ENCODE measurements around the gene CTNS.

The CTNS gene

DNA sequence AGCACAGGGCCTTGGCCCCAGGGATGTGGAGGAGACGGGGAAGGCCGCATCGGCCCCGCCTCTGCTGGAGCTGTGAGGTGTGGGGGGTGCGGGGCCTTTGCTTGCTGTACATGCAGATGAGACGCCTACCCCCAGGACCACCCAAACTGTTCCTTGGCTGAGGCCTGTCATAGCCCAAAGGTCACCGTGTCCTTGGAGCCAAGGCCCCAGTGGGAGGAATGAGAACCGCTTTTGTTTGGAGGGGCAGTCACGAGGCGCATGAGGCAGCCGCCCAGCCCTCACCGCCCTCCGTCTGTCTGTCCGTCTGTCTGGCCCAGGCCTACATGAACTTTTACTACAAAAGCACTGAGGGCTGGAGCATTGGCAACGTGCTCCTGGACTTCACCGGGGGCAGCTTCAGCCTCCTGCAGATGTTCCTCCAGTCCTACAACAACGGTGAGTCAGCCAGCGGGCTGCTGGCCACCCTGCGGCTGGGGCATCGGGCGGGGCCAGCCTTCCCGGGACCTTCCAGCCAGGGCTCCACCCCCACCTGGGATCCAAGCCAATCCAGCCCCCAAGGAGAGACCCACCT lies 23.1 kb downstream of the CTNS start:
- no peak for DNase-seq (ENCODE audit: low spot score)

DNA sequence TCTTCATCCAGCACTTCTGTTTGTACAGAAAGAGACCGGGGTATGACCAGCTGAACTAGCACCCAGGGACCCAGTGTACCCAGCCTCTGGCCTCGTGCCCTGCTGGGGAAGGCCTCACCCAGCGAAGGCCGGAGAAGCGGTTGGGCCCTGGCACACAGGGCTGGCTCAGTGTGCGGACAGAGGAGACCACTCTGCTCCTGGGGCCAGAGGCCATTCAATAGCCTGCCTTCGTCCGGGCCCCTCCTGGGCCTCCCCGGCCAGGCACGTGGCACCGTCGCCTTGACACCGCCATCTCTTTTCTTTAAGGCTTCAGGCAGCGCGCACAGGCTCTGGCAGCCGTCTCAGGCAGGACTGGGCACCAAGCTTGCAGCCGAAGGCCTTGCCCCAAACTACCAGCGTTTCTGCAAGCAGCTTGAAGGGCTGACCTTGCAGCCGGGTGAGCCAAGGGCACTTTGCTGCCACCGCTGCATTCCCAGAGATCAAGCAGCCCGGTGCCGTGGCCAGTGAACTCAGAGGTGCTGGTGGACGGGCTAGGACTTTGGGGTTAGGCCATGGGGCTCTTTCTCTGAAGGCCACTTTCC lies 23.8 kb downstream of the CTNS start:
- DNase-seq (ENCODE audit: low spot score): no peak

DNA sequence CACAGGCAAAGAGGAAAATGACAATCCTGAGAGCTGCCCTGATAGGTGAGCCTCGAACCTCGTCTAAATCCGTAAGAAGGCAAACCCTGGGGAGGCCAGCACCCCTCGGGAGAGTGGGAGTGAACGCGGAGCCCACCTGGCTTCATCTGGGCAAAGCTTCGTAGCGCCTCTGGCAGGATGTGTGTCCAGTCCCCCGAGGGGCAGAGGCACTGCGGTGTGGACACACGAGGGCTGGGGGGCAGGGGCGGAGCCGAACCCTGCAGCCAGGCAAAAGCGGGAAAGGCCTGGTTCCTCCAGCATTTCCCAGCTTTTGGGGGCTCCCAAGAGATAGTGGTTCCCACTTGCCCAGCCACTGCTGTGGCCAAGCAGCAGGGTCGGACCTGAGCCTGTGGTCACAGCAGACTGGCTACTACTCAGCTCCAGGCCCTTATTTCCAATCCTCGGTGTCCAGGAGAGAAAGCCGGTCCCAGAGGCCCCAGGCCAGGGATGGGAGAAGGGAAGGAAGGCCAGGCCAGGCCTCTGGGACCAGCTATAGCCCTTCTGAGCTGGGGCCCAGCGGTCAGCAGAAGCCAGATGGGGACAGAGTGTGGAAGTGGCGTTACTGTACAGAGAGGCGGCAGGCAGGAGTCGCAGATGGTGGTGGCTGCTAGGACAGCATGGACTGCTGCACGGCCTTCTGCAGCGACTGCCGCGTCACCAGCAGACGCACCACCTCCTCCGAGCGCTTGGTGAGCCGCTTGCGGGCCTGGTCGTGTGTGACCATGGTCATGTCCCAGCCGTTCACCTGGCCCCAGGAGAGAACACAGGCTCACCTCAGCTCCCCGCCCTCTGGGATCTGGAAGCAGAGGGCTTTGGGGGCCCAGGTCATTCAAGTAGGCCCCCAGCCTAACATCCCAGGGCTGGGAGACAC lies 26.8 kb downstream of the CTNS start:
- no peak for DNase-seq (ENCODE audit: low spot score)

DNA sequence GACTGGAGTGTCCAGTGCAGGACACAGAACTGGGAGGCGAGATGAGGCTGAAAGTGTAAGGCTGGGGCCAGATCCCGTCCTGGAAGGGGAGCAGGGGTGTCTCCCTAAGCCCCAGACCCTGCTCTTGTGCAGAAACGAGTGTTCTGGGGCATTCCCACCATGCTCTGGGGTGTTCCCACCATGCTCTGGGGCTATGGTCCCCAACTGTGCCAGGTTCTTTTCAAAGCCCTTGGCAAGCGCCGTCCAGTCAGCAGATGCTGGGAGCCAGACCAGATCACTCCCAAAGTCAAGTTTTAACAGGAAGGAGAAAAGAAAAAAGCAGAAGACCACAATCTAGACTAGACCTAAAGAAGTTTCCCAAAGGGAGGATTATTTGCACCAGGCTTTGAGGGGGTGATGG lies 29.3 kb downstream of the CTNS start:
- DNase-seq (ENCODE audit: low spot score): no peak

DNA sequence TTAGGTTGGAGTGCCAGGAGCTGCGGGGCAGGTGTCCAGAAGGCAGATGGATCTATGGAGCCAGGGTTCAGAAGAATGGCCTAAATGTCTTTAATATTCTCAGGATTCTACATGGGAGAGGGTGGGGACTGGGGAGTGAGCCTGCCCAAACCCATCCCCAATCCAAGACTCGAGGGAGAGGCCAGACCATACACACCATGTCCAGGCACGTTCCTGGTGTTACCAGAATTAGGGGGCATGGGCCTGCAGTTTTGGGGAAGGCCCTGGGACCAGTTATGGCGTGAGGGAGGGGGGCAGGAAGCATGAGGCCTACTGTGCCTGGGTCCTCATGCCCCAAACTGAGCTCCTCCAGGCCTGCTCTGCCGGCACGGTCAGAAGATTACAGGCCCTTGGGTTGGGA lies 30.0 kb downstream of the CTNS start:
- DNase-seq (ENCODE audit: low spot score): no peak

DNA sequence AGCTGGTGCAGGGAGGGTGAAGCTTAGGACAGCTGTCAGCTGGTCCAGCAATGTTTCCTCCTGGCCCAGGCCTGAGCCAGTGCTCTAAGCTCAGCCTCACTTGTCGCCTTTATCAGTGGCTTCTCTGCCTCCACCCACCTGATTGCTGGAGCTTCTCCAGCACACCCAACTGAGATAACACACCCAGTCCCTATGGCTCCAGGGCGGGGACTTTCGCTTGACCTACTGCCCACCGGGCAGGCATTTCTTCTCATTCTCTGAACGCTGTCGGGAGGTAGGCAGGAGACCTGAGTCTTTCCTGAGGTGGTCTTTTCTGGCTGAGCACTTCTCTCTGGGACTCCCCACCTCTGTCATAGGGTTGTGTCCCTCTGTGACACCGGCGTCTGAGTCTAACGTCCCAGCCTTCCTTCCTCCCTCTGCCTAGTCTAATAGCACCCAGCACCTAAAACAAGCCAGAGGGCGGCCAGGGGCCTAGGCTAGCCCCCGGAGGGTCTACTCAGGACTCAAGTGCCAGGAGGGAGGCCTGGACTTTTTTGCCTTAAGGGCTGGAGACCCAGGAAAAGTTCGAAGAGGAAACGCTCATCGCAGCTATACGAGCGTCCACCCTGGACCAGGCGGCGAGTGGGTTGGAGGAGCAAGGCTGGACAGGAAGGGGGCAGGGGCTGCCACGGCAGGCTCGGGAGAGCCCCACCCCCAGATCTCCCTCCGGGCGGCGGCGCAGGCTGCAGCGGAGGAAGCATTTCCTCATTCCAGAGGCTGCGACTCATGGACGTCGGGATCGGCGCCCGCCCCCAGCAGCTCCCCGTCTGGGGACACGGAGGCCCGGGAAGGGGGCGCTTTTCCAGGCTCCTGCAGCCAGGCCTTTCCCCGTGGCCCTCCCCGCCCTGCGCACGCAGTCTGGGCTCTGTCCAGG lies 31.1 kb downstream of the CTNS start:
- DNase-seq (ENCODE audit: low spot score): peak; percentile 92

DNA sequence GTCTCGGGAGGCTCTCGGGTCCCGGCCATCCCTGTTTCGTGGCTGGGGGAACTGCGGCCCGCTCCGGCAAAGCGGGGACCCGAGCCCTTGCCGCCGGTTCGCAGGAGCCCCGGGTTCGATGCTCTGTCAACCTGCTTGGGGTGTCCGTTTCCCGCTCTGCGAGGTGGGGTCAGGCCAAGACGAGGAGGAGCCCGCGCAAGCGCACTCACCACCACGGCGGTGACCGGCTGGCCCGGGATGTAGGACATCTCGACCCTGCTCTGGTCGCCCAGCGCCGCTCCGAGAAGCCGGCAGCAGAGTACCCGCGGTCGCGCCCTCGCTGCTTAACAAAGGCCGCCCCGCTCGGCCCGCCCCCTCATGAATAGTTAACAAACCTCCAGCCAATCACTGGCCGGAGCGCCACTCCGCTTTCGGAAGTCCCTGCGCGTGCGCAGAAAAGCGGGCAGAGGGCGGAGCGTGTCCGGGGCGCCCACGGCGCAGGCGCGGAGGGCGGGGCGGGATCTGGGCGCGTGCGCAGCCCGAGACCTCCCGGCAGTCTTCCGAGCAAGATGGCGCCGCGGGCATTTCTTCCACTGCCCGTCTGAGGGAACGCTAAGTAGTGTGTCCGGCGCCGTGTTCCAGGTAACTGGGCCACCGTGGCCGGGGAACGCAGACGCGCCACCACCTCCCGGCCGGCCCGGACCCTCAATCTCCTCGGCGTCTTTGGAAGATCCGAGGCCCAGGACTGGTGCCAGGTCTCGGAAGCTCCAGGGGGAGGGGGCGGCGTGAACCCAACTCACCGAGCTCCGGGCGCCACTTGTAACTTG lies 31.9 kb downstream of the CTNS start, which contains the start of the genes EMC6 and TAX1BP3:
Gene EMC6 (plus strand): TSS at position 534 of the 806 bp plus-strand sequence. CDS start 335 bp downstream, outside the sequence.
Gene TAX1BP3 (minus strand): TSS at position 300 of the 806 bp plus-strand sequence. CDS start 52 bp downstream, at position 248.
- peak; percentile 96 for DNase-seq (ENCODE audit: low spot score)

DNA sequence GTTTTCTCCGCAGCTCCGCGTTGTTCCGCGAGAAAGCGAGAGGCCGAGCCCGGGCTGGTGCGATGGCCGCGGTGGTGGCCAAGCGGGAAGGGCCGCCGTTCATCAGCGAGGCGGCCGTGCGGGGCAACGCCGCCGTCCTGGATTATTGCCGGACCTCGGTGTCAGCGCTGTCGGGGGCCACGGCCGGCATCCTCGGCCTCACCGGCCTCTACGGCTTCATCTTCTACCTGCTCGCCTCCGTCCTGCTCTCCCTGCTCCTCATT lies 32.5 kb downstream of the CTNS start:
- no peak for DNase-seq (ENCODE audit: low spot score)

DNA sequence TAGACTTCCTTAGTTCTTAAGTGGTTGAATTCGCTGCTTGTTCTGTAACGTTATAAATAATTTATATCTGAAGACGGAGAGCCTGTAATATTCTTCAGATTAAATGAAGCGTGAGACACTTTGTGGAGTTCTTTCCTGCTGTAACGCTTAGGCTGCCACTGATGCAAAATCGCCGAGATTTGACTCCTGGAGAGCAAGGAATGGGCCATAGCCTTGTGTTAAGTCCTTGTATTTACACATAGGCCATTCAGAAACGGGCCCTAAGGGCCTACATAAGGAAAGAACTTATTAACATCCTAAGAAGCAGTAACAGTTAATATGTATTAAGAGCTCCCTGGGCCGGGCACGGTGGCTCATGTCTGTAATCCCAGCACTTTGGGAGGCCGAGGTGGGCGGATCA lies 33.0 kb downstream of the CTNS start:
- peak; percentile 31 for DNase-seq (ENCODE audit: low spot score)

DNA sequence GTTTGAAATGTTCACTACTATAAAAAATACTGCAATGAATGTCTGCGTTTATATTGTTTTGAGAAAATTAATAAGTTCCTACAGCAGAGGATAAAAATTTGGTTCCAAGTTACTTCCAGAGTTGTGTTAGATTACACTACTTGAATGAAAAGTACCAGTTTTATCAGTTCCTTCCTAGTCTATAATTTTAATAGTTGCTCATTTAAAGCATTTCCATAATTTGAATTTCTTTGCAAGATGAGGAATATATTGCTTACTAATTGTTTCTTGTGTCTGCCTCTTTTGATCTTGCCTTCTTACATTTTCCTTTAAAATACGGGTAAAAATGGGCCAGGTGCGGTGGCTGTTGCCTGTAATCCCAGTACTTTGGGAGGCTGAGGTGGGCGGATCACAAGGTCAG lies 36.0 kb downstream of the CTNS start:
- no peak for DNase-seq (ENCODE audit: low spot score)

DNA sequence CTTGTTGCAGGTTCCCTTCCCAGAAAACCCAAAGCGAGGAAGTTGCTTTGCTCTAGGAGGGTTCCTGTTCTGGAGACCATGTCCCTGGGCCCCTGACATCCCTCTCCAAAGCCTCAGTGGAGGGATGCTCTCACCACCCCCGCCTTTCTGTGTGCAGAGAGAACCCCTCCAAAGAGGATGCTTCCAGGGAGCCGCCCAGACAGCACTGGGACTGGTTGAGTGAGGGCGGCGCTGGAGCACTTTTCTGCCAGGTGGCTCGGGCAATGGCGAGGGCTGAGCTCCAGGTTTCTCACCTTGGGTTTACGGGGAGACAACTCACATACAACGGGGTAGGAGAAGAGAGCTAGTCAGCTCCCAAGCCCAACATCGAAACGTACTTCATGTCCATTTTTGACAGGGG lies 39.3 kb downstream of the CTNS start:
- DNase-seq (ENCODE audit: low spot score): no peak

DNA sequence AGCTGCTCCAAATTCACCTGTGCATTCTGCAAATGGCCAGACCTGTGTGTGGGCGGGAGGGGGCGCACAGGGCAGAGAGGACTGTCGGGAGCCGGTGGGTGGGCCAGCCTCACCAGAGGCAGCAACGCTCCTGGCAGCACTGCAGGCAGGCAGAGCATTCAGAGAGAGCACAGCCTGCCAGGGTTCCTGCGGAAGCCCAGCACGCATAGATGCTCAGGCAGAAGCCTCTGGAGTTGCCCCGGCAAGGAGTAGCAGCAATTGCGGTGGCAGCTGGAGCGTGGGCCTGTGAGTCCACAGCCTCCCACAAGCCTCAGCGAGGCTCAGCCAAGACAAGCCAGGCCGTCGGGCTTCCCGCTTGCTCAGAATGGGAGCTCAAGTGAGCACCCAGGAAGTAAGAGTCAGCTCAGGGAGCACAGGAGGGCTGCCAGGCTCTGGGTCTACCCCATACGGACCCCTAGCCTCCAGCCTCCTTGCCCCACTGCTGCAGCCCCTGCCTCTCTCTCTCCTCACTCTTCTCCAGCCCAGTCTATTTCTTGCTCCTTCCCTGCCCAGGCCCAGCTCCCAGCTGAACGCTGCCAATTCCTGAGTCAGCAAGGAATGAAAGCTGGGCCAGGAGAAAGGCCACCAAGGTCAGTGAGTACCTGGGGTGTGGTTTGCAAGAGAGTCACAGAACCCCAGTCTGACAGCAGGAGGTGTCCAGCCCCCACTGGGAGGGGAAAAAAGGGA lies 41.7 kb downstream of the CTNS start:
- DNase-seq (ENCODE audit: low spot score): no peak

DNA sequence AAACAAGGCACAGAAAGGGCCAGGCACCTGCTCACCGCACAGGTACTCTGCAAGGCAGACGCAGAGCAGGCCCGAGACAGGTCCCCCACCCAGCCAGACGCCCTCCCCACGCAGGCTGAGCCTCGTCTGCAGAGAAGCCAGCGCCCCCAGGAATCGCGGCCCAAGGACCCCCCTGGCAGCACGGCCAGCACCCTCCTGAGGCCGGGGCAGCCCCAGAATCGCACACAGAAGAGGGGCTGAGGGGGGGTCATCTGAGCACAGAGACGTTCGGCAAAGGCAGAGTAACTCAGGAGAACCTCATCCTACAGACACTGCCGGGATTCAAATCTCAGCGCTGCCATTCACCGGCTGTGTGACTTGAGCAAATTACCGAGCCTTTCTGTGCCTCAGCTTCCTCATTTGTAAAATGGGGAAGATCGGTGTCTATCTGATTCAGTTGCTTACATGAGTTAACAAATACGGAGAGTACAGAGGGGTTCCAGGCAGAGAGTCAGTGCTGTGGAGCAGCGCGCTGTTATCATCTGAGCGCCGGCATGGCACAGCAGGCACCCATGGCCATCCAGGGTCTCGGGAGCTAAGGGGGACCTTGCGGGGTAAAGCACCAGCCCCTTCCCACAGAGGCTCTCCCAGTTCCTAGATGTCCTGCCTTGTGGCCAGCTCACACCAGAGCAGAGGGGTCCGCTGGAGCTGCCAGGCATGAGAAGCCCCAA lies 42.4 kb downstream of the CTNS start:
- no peak for DNase-seq (ENCODE audit: low spot score)

DNA sequence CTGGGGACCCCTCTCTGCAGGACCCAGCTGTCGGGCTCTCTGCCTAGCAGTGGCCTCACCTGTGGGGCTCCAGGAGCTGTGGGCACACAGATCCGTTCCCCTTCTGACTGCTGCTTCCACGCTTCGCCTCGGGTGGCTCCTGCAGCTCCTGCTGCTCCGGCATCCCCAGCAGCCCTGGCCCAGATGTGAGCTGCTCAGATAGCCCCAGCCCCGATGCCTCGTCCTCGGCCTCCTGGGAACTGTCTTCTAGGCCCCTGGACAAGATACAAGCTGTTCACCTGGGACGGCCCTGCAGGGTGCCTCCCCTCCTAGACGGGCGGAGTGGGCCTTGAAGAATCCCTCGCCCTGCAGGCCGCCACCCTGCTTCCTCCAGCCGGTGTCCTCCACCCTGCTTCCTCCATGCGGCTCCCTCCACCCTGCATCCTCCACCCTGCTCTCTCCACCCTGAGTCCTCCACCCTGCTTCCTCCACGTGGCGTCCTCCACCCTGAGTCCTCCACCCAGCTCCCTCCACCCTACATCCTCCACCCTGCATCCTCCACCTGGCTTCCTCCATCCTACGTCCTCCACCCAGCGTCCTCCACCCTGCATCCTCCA lies 43.1 kb downstream of the CTNS start:
- DNase-seq (ENCODE audit: low spot score): no peak

DNA sequence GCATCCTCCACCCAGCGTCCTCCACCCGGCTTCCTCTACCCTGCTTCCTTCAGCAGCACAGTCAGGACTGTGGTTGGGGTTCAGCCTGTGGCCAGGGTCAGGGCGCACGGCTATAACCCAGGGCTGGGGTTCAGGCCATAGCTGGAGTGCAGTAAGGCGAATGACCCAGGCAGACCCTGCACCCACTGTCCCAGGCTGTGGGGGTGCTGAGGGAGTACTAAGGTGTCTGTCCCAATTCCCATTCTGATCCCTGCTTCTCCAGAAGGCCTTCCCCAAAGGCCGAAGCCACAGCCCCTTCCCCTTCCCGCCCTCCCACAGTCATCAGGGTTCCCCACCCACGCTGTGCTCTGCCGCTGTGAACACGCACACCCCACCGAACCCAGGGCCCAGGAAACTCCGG lies 44.5 kb downstream of the CTNS start:
- DNase-seq (ENCODE audit: low spot score): no peak

DNA sequence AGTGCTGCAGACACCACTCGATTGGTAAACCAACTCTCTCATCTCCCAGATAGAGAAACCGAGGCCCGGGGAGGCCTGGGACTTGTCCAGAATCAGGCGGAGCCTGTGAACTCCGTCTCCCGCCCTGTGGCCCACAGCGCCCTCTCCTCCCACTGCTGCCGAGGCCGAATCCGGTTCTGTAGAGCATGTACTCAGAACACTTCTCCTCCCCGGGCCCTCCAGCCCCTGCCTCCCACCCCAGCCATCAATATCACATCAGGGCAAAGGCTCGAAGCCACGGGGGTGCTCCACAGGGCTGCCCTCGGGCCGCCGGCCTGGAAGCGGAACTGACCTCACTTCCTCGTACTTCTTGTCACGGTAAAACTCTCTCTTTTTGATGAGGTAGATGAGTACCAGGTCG lies 45.0 kb downstream of the CTNS start:
- DNase-seq (ENCODE audit: low spot score): no peak

DNA sequence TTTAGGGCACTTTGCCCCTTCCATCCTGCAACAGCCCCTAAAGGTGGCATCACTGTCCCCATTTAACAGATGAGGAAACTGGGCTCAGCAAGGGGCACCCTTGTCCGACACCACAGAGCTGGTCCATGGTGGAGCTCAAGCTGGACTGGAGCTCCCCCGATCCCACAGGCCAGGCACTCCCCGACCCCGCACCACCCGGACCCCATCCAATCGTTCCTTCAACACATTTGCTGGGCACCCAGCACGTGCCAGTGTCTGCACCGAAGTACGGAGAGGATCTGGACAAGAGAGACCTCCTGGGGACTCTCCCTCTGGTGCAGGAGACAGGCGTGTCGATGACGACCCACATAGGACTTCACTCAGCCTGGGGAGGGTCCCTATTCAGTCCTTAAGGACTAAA lies 45.5 kb downstream of the CTNS start:
- DNase-seq (ENCODE audit: low spot score): no peak

DNA sequence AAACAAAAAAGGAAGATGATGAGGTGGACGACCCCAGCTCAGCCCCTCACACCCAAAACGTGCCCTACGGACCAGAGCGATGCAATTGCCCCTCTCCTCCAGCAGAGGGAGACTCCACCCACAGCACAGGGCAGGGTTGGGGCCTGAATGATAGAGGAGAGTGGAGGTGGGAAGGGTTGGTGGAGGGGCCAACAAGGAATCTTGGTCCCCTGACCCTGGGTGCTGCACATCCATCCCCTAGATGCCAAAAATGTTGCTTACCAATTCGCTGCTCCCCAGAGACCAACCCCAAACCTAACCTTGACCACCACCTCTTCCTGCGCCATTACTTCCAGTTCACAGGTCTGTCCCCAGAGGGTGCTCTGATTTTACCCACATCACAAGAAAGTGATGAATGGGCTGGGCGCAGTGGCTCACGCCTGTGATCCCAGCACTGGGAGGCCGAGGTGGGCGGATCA lies 46.5 kb downstream of the CTNS start:
- peak; percentile 35 for DNase-seq (ENCODE audit: low spot score)

DNA sequence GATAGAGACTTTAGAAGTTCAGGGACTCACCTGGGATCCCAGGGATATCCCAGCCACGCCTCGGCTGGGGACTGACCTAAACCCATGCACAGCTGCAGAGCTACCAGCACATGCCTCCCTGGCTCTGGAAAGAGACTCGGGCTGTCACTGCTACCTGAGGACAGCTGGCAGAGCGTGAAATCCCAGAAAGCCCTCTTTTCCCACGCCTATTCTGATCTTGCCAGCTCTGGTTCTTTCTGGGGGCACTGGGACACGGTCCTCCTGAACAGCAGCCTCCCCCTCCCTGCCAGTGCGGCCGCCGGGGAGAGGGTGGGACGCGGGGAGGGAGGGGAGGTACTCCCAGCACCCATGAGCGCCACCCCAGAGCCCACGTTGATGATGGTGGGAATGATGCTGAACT lies 48.6 kb downstream of the CTNS start:
- DNase-seq (ENCODE audit: low spot score): no peak

Data from RKO (cell line).